ENCODE measurements around the gene UBXN10. TPM values are rescaled to one million over a fixed set of nuclear protein-coding genes. Genes with fewer than 3 reads are reported as not detected.

The UBXN10 gene
- total RNA-seq, 1 donor from 2014 or later, result 5.0 TPM

GRCh38 chr1:20190256-20191160 lies 4.6 kb downstream of the UBXN10 start:
- H3K4me1 Mint-ChIP-seq (ENCODE audit: unreplicated experiment), result peaks cover 22% of the 10 kb centered on the region
- H3K9me3 Mint-ChIP-seq, result no peaks in the 10 kb centered on the region
- no peaks in the 10 kb centered on the region for H3K36me3 Mint-ChIP-seq
- no peak overlapping the region for H3K27ac Mint-ChIP-seq
- TF ChIP-seq CTCF (conservative IDR thresholded peaks at IDR 0.05), result no peak
- no peak for DNase-seq (ENCODE audit: extremely low spot score, unreplicated experiment)
- peaks cover 15% of the 10 kb centered on the region for H3K27me3 Mint-ChIP-seq
- H3K4me3 Mint-ChIP-seq, result no peak overlapping the region

GRCh38 chr1:20191266-20191825 lies 5.5 kb downstream of the UBXN10 start:
- Mint-ChIP-seq H3K27me3 (peaks cover 14% of the 10 kb centered on the region), H3K4me1 (ENCODE audit: unreplicated experiment) (peaks cover 20% of the 10 kb centered on the region), H3K27ac (no peak overlapping the region), H3K36me3 (no peaks in the 10 kb centered on the region), H3K4me3 (no peak overlapping the region), H3K9me3 (no peaks in the 10 kb centered on the region)
- TF ChIP-seq CTCF (conservative IDR thresholded peaks at IDR 0.05), result no peak
- no peak for DNase-seq (ENCODE audit: extremely low spot score, unreplicated experiment)

GRCh38 chr1:20192364-20192763 lies 6.5 kb downstream of the UBXN10 start:
- Mint-ChIP-seq H3K9me3 (no peaks in the 10 kb centered on the region), H3K4me1 (ENCODE audit: unreplicated experiment) (peaks cover 11% of the 10 kb centered on the region), H3K27ac (no peak overlapping the region), H3K36me3 (no peaks in the 10 kb centered on the region), H3K27me3 (peaks cover 10% of the 10 kb centered on the region), H3K4me3 (no peak overlapping the region)
- TF ChIP-seq CTCF (conservative IDR thresholded peaks at IDR 0.05), result no peak
- DNase-seq (ENCODE audit: extremely low spot score, unreplicated experiment), result no peak

- peaks cover 7% of the 10 kb centered on the region for H3K4me1 Mint-ChIP-seq (ENCODE audit: unreplicated experiment)
These were observed 7.0 kb downstream of the UBXN10 start for GRCh38 chr1:20192871-20193411.

GRCh38 chr1:20194224-20194623 lies 8.3 kb downstream of the UBXN10 start:
- H3K4me1 Mint-ChIP-seq (ENCODE audit: unreplicated experiment), result no peaks in the 10 kb centered on the region
- DNase-seq (ENCODE audit: extremely low spot score, unreplicated experiment), result no peak
- H3K4me3 Mint-ChIP-seq, result no peak overlapping the region
- H3K27me3 Mint-ChIP-seq, result peaks cover 9% of the 10 kb centered on the region
- no peak overlapping the region for H3K27ac Mint-ChIP-seq
- no peaks in the 10 kb centered on the region for H3K9me3 Mint-ChIP-seq
- H3K36me3 Mint-ChIP-seq, result no peaks in the 10 kb centered on the region
- TF ChIP-seq CTCF (conservative IDR thresholded peaks at IDR 0.05), result no peak

More at GRCh38 chr1:20192871-20193411, 7.0 kb downstream of the UBXN10 start:
- no peak for DNase-seq (ENCODE audit: extremely low spot score, unreplicated experiment)
- Mint-ChIP-seq H3K9me3 (no peaks in the 10 kb centered on the region), H3K27ac (no peak overlapping the region), H3K4me3 (no peak overlapping the region), H3K36me3 (no peaks in the 10 kb centered on the region), H3K27me3 (peaks cover 10% of the 10 kb centered on the region)
- no peak for TF ChIP-seq CTCF (conservative IDR thresholded peaks at IDR 0.05)

All from type B pancreatic cell (in vitro differentiated cells).